Activated CD4-positive, alpha-beta T cell treated with anti-CD3 and anti-CD28 coated beads for 36 hours (primary cell): Measurements from ENCODE around the gene TPCN2. TPM values are rescaled to one million over a fixed set of nuclear protein-coding genes. Genes with fewer than 3 reads are reported as not detected.

Experiments used
- ATAC-seq: fragments of 200-7000 bp; cut with Tn5 transposase; one replicate; pipeline ENCODE4 v1.10.0; 2021; ENCODE audit warnings: mild to moderate bottlenecking, moderate library complexity
- CTCF ChIA-PET: fragments of 350-600 bp; sonication (Branson Sonifier 250); formaldehyde crosslinking; loops from one replicate; lab custom pipeline; 2021; ENCODE audit warnings: antibody characterized with exemption; lab: Charles Lee
- POLR2A ChIA-PET: fragments of 350-600 bp; sonication (Branson Sonifier 250); formaldehyde crosslinking; loops from one replicate; lab custom pipeline; 2021; ENCODE audit warnings: antibody characterized with exemption, inconsistent platforms; lab: Charles Lee
- DNase-seq: peaks from one replicate; pipeline ENCODE4 v3.0.0-alpha.2; 2020
- H3K27ac Mint-ChIP-seq: one replicate; pipeline ENCODE4 v1.8.0; 2021; ENCODE audit warnings: mixed read lengths
- H3K27me3 Mint-ChIP-seq: one replicate; pipeline ENCODE4 v1.8.0; 2021; ENCODE audit warnings: mixed read lengths
- H3K36me3 Mint-ChIP-seq: one replicate; pipeline ENCODE4 v1.8.0; 2021; ENCODE audit warnings: low read depth, mixed read lengths
- H3K4me1 Mint-ChIP-seq: one replicate; pipeline ENCODE4 v1.8.0; 2021; ENCODE audit warnings: mixed read lengths
- H3K4me3 Mint-ChIP-seq: one replicate; pipeline ENCODE4 v1.8.0; 2021; ENCODE audit warnings: mild to moderate bottlenecking, moderate library complexity, mixed read lengths
- H3K9me3 Mint-ChIP-seq: one replicate; pipeline ENCODE4 v1.8.0; 2021; ENCODE audit warnings: low read depth, mixed read lengths
- intact Hi-C, 2 experiments: fragments of 100-400 bp; cut with DNase I in 1 of 2; cut with micrococcal nuclease in 1 of 2; formaldehyde crosslinking; loops; one replicate each; pipeline versions ENCODE4 v1.14.2 to v1.15.1; 2022 to 2024; cut with DNase I, micrococcal nuclease
- total RNA-seq, 2 experiments: library from RNA; stranded (reverse); gene quantifications; one replicate each; pipeline ENCODE4 v1.2.3, GENCODE V29; 2021

TPCN2 gene
- total RNA-seq, 2 experiments from 2014 or later, result 7.4 to 10.4 TPM

DNA sequence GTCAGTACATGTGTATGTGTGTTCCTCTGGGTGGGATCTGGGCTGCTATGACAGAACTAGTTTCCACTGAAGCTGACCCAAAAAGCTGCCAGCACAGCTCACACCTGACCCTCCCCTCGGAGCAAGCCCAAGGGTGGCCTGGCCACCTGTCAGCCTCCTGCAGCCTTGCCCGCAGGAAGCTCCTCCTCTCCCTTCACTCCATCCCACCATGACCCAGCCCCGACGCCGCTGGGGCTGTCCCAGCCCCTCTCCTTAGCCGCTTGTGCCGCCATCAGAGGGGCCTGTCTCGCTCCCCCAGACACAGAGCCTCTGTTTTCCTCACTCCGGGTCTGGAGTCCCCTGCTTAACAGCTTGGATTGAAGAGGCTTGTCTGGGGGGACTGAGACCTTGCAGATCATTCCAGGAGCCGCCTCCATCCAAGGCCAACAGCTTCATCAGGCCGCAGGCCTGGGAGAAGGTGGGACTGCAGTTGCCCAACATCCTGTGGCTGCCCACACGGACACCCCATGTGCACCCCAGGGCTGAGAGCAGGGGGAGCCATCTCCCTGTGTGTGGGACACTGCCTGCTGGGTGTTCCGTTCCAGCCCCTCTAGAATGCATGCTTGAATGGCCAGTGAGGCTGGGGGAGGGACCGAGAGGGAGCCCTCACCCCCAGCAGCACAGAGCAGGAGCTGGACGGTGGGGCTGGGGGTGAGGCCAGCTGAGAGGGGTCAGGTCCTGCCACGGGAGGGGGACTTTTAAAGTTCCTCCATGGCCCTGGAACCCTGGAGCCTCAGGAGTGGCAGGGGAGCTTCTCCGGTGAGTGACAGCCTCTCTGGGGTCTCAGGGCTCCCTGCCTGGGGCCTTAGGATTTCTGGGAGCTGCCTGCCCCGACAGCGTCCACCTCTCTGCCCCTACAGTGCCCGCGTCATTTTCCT is 36.4 kb upstream of the TPCN2 start:
- DNase-seq (no peak), ATAC-seq (no peak)
- no peak overlapping the region for H3K27ac Mint-ChIP-seq
- intact Hi-C loops, result no loop called here
- no peaks in the 10 kb centered on the region for H3K9me3 Mint-ChIP-seq
- H3K4me1 Mint-ChIP-seq, result no peaks in the 10 kb centered on the region
- H3K36me3 Mint-ChIP-seq, result no peaks in the 10 kb centered on the region
- H3K27me3 Mint-ChIP-seq, result peaks cover 22% of the 10 kb centered on the region
- no peak overlapping the region for H3K4me3 Mint-ChIP-seq
- ChIA-PET POLR2A (interaction anchor here (0.6 kb wide), 1 partner anchor 1189 kb away, joined by 5 read pairs; no protein-coding TSS in a partner anchor), CTCF (interaction anchor here (0.6 kb wide), 1 partner anchor 600 kb away, joined by 3 read pairs; no protein-coding TSS in a partner anchor)

DNA sequence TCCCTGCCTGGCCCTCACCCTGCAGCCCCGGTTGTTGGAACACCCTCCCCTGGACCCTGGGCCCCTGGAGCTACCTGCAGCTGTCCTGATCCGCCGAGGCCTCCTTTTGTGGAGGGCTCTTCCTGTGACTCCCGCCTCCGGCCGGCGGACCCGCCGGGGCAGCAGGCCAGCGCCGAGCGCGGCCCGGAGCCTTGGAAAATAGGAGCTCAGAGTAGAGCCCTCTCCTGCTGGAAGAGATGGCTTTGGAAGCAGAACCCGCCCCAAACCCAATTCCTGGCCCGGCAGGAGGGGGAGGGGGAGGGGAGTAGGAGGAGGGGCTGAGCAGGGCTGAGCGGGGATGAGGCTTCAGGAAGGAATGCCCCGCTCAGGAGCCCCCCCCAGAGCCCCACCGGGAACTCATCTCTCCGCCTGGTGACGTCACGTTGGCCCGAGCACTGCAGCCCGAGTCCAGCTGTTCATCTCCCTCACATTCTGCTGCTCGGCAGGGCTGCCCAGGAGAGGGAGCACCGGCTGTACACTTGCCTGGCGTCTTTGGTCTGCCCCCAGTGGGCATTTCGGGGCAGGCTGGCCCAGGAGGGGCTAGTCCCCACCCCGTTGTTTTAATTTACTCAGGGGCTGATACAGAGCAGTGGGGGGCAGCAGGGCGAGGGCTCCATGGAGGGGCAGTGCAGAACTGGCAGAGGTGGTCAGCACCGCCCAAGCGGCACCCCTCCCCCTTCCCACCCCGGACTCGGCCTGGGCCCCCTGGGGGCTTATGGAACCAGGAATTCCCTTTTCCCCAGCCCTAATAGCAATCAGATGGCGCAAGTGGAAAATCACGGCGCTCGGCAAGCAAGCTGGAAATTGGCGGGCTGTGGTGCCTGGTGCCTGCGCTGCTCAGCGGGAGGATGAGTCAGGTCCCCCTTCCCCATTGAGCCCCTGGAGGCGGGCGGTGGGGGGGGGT is 35.5 kb upstream of the TPCN2 start, which contains the start of gene MRGPRF:
Gene MRGPRF, minus strand, starts transcription at position 238 of the 943 bp plus-strand sequence. CDS start 3,345 bp downstream, outside the sequence.
- DNase-seq (peak; percentile 19), ATAC-seq (no peak)
- H3K27me3 Mint-ChIP-seq, result peaks cover 22% of the 10 kb centered on the region
- POLR2A ChIA-PET, result no interaction called here
- CTCF ChIA-PET, result no interaction called here
- no peaks in the 10 kb centered on the region for H3K4me1 Mint-ChIP-seq
- H3K9me3 Mint-ChIP-seq, result no peaks in the 10 kb centered on the region
- H3K4me3 Mint-ChIP-seq, result no peak within 1 kb of the TSS
- intact Hi-C loops, result no loop called here
- no peaks in the 10 kb centered on the region for H3K36me3 Mint-ChIP-seq
- H3K27ac Mint-ChIP-seq, result no peak within 1 kb of the TSS

DNA sequence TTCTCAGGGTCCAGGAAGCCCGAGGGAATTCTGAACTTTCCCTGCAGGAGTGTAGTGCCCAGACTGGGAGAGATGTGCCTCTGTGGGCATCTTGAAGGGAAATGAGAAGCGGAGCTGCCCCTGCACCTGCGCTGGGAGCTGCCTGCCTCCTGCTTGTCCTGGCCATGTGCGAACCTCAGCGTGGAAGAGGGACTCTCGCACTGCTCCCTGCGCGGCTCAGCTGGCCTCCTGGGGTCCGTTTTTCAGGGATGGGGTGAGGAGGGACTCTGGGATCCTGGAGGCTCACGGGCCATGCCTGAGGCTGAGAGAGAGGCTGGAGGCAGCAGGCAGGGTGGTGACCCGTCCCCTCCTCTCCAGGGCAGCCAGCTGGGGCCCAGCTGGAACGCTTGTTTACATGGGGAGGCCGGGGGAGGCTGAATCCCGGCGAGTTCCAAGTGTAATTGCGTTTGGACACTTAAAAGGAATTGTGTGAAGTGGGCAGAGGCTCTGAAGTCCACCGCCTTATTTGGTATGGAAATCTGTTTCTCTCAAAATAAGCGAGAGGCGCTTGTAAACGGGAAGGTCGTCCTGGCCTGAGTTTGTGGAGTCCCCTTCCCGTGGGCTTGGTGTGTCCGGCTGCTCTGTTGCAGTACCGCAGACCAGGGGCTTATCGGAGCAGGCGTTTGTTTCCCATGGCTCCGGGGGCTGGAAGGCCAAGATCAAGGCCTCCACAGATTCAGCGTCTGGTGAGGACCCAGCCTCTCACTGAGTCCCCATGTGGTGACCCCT is 34.5 kb upstream of the TPCN2 start:
- no peak for ATAC-seq
- Mint-ChIP-seq H3K36me3 (no peaks in the 10 kb centered on the region), H3K27ac (no peak overlapping the region), H3K9me3 (no peaks in the 10 kb centered on the region), H3K4me1 (no peaks in the 10 kb centered on the region), H3K27me3 (peaks cover 22% of the 10 kb centered on the region), H3K4me3 (no peak overlapping the region)
- ChIA-PET POLR2A (no interaction called here), CTCF (no interaction called here)
- DNase-seq, result no peak
- intact Hi-C loops, result no loop called here

DNA sequence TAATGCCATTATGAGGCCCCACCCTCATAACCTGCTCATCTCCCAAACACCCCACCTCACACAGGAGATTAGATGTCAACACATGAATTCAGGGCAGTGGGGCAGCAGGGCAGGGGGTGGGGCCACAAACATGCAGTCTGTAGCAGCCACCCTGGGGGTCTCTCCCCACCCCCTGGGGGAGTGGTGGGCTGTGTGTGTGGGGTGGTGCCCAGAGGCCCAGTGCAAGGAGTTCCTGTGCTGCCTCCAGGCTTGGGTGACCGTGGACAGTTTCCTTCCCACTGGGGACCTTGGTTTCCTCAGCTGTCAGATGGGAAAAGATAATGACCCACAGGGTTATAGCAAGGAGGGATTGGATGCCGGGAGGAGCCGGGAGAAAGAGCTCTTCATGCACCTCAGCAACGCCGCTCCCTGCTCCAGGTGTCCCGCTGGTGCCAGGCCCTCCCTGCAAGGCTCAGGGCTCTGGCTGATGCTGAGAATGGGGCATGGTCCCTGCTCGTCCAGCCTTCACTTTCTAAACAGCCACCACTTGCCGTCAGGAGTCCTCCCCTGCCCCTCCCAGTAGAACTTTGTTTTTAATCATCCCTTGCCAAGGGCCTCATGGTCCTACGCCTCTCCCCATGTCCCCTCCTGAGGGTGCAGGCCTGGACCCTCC is 33.7 kb upstream of the TPCN2 start:
- Mint-ChIP-seq H3K27ac (no peak overlapping the region), H3K4me3 (no peak overlapping the region), H3K36me3 (no peaks in the 10 kb centered on the region), H3K4me1 (no peaks in the 10 kb centered on the region), H3K27me3 (peaks cover 19% of the 10 kb centered on the region), H3K9me3 (no peaks in the 10 kb centered on the region)
- ATAC-seq, result no peak
- intact Hi-C loops, result no loop called here
- ChIA-PET POLR2A (no interaction called here), CTCF (no interaction called here)
- DNase-seq, result no peak

DNA sequence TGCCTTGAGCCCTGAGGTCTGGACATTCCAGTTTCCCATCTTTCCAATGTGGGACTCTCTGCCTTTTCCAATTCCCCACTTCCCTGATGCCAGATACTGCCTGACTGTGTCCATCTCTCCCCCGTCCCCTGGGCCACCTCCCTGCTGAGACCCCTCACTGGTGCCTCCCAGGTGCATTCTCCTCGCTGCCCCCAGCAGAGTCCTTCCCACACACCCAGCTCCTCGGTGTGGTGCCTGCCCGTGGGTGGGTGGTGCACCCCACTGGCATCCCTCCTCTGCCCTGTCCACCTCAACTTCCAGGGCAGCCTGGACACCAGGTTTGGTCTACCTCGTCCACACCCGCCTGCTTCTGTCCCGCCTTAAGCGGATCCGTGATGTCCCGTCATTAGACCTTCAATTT is 30.8 kb upstream of the TPCN2 start:
- no peaks in the 10 kb centered on the region for H3K36me3 Mint-ChIP-seq
- POLR2A ChIA-PET, result no interaction called here
- no peak overlapping the region for H3K4me3 Mint-ChIP-seq
- CTCF ChIA-PET, result no interaction called here
- ATAC-seq (no peak), DNase-seq (no peak)
- H3K4me1 Mint-ChIP-seq, result no peaks in the 10 kb centered on the region
- H3K27ac Mint-ChIP-seq, result no peak overlapping the region
- intact Hi-C loops, result no loop called here
- no peaks in the 10 kb centered on the region for H3K9me3 Mint-ChIP-seq
- H3K27me3 Mint-ChIP-seq, result peaks cover 4% of the 10 kb centered on the region

DNA sequence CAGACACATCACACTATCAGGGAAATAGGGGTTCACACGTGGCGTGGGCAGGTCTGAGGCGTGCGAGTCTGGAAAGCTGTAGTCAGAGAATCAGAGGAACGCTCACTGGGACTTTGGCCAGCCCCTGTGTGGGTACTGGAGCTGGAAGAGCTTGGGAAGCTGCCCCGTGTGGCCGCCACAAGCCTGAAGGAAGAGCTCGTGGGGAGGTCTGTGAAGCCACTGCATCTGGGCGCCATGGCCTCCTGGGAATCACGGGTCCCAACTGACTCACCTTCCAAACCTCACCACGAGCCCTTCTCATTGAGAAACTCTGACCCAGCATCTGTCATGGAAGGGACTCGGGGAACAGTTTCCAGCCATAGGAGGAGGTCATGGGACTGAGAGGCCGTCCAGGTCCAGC is 29.8 kb upstream of the TPCN2 start:
- H3K9me3 Mint-ChIP-seq, result no peaks in the 10 kb centered on the region
- CTCF ChIA-PET, result interaction anchor here (0.5 kb wide), 1 partner anchor 62 kb away, joined by 3 read pairs; no protein-coding TSS in a partner anchor
- intact Hi-C loops, result no loop called here
- POLR2A ChIA-PET, result no interaction called here
- no peak overlapping the region for H3K4me3 Mint-ChIP-seq
- no peak for ATAC-seq
- H3K27ac Mint-ChIP-seq, result no peak overlapping the region
- no peak for DNase-seq
- H3K27me3 Mint-ChIP-seq, result peaks cover 2% of the 10 kb centered on the region
- H3K36me3 Mint-ChIP-seq, result no peaks in the 10 kb centered on the region
- H3K4me1 Mint-ChIP-seq, result no peaks in the 10 kb centered on the region

DNA sequence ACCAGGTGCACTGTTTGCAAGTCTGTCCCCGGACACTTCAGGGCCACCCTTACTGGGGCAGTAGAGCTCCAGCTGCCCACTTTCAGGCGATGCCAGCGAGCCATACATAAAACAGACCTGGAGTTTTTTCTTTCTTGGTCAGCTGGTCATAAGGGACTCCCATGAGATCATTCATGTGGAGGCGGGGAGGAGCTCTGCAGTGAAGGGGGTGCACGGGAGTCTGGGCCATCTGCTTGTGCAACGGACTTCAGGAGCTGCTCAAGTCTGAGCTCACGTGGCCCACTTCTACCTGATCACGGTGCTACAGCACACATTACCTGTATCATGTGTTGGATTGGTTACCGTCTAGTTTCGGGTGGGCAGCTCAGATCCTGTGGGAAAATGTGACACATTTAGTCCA is 26.5 kb upstream of the TPCN2 start:
- ChIA-PET POLR2A (no interaction called here), CTCF (interaction anchor here (1.2 kb wide), 1 partner anchor 648 kb away, joined by 3 read pairs; no protein-coding TSS in a partner anchor)
- intact Hi-C loops, result no loop called here
- H3K4me1 Mint-ChIP-seq, result no peaks in the 10 kb centered on the region
- H3K27ac Mint-ChIP-seq, result no peak overlapping the region
- H3K36me3 Mint-ChIP-seq, result no peaks in the 10 kb centered on the region
- ATAC-seq (no peak), DNase-seq (no peak)
- H3K9me3 Mint-ChIP-seq, result no peaks in the 10 kb centered on the region
- H3K4me3 Mint-ChIP-seq, result no peak overlapping the region
- H3K27me3 Mint-ChIP-seq, result no peaks in the 10 kb centered on the region

DNA sequence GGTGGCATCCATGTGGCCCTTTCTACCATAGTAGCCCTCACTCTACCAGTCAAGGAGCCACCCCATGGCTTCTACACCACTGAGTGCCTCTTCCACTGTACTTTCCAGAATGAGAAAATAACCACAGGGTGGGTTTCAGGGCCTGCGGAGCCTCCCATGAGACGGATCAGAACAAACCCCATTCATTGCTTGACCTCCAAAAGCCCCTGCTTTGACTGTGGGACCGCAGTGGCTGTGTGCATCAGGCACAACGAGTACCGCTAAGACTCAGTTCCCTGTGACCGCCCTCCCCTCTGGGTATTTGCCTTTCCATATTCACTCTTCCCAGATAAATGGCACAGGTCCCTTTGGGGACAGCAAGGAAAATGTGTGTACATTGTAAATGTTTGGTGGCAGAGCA is 24.2 kb upstream of the TPCN2 start:
- no peak for ATAC-seq
- Mint-ChIP-seq H3K27me3 (no peaks in the 10 kb centered on the region), H3K4me1 (no peaks in the 10 kb centered on the region), H3K4me3 (no peak overlapping the region), H3K27ac (no peak overlapping the region), H3K36me3 (no peaks in the 10 kb centered on the region), H3K9me3 (no peaks in the 10 kb centered on the region)
- POLR2A ChIA-PET, result no interaction called here
- no peak for DNase-seq
- CTCF ChIA-PET, result no interaction called here
- intact Hi-C loops, result no loop called here

DNA sequence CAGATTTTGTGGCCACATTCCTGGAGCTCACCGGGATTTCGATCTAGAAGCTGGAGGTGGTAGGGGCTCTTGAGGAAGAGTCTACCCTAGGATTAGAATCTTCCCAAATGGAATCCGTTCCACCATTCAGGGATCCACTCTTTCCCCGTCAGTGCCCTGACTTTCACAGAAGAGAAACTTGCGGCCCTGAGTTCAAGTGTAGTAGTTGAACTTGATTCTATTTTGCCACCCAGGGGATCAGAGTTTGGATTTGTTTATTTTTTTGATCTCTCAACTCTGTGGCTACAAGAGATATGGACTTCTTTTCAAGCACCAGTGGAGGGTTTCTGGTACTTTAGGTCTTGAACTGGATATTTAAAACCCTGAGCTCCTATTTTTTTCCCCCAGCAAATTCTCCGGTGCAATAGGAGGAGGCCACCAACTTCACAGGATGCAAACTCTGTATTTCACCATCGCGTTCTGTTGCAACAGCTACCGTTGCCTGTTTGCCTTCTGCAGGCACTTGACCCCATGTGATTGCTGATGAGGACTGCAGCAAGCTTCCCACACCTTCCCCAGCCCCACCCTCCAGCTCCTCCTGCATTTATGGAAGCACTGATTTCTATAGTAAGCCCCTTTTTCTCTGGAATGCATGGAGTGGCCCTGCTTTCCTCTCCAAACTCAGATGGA is 20.9 kb upstream of the TPCN2 start:
- H3K27ac Mint-ChIP-seq, result no peak overlapping the region
- peaks cover 2% of the 10 kb centered on the region for H3K27me3 Mint-ChIP-seq
- no peaks in the 10 kb centered on the region for H3K4me1 Mint-ChIP-seq
- DNase-seq (no peak), ATAC-seq (no peak)
- ChIA-PET CTCF (interaction anchor here (1.3 kb wide), 1 partner anchor 100 kb away, joined by 4 read pairs; no protein-coding TSS in a partner anchor), POLR2A (no interaction called here)
- intact Hi-C loops, result no loop called here
- H3K36me3 Mint-ChIP-seq, result no peaks in the 10 kb centered on the region
- no peak overlapping the region for H3K4me3 Mint-ChIP-seq
- H3K9me3 Mint-ChIP-seq, result no peaks in the 10 kb centered on the region

DNA sequence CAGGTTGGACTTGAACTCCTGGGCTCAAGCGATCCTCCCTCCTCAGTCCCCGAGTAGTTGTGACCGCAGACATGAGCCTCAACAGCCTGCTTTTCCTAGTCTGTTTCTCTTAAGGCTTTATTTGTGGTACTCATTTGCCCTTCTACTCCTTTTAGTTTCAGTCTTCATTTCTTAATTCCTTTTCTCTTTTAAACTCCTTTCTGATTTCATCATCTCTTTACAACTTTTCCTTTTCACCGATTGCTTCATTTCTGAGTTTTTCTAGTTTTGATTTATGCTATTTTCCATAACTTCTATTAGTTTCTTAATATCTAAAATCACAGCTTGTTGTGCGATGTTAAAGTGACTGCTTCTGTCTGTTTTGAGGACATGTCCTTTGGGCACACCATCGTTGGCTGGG is 18.4 kb upstream of the TPCN2 start:
- H3K27ac Mint-ChIP-seq, result no peak overlapping the region
- H3K36me3 Mint-ChIP-seq, result no peaks in the 10 kb centered on the region
- peaks cover 2% of the 10 kb centered on the region for H3K27me3 Mint-ChIP-seq
- CTCF ChIA-PET, result no interaction called here
- no peak for ATAC-seq
- H3K4me1 Mint-ChIP-seq, result no peaks in the 10 kb centered on the region
- no peak overlapping the region for H3K4me3 Mint-ChIP-seq
- no peak for DNase-seq
- POLR2A ChIA-PET, result no interaction called here
- no peaks in the 10 kb centered on the region for H3K9me3 Mint-ChIP-seq
- intact Hi-C loops, result no loop called here
